Uterus (tissue), 2 donors: ENCODE measurements around the gene CPT1C.

Source experiments
- CTCF ChIP-seq, 4 experiments: fragments of 200-600 bp in 2 of 4; fragments of 450-650 bp in 2 of 4; sonication (generic) in 2 of 4; IDR thresholded peaks; one replicate each; pipeline ENCODE4 v1.5.1; 2016 to 2019; ENCODE audit warnings: antibody characterized with exemption in 4 of 4, mild to moderate bottlenecking in 2 of 4, moderate library complexity in 1 of 4
- POLR2A ChIP-seq, 2 donors: fragments of 450-650 bp; IDR thresholded peaks; one replicate each; pipeline ENCODE4 v1.6.1; 2016; ENCODE audit warnings: antibody characterized with exemption in 2 of 2, mild to moderate bottlenecking in 1 of 2, moderate library complexity in 1 of 2

DNA sequence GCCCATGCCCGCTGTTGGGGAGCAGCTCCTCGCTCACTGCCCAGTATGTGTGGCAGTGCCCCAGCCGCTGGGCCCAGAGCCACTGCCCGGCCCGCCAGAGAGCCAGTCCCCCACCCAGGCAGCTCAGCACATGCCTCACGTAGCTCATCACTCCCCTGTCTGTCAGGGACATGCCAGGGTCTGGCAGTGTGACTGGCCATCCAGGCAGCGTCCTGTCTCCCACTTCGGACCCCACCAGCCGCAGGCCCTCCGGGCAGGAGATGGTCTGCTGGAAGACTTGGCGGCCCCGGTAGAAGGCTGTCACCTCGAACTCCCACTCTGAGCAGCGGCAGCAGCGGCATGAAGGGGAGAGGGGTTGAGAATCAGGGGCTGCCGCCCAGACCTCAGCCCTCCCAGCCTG is 28.9 kb upstream of the CPT1C start:
- TF ChIP-seq CTCF (IDR thresholded peaks at IDR 0.05) = no peak
- TF ChIP-seq POLR2A (IDR thresholded peaks at IDR 0.05) = no peak
